Right ventricle myocardium inferior (tissue), 1 donor: ENCODE data around the gene TRAK1. TPM values are rescaled to one million over a fixed set of nuclear protein-coding genes. Genes with fewer than 3 reads are reported as not detected.

Experiments
- ATAC-seq: fragments of 200-7000 bp; cut with Tn5 transposase; one replicate; pipeline ENCODE4 v1.9.1; 2020; ENCODE audit warnings: mild to moderate bottlenecking, moderate library complexity
- DNase-seq: peaks from one replicate; pipeline ENCODE4 v3.0.0; 2021; ENCODE audit errors: missing footprints
- intact Hi-C: fragments of 100-400 bp; cut with DNase I; formaldehyde crosslinking; loops from one replicate; pipeline ENCODE4 v1.11.0; 2022
- total RNA-seq: library from RNA; stranded (reverse); fragmentation: NEBNext Ultra II Directional; extraction: Animal tissue kit (Norgen Biotek cat#: 25700); gene quantifications from one replicate; pipeline ENCODE4 v1.2.1, GENCODE V29; 2021
- donor health status: DM: no; HTN: yes; CAD: no; lungs with severe emphysema.

TRAK1 gene
- total RNA-seq, 1 donor from 2014 or later = 267 TPM

DNA sequence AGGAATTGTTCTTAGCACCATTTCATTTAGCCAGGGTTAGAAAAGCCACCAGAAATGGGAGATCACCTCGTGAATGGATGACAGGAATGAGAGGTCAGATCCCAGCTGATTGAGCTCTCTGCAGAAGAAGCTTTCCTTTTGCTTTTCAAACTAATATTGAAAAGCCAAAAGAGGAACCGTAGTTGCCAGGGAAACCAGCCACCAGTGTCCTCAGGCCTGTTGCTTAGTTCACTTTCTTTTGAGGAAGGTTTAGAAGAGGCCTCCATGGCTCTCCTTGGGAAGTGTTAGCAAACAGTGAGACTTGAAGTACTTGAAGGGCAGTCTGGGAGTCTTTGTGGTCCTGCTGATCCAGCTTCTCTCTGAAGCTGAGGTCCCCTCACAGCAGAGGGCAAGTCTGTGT is 182.2 kb downstream of the TRAK1 start:
- DNase-seq (no peak), ATAC-seq (no peak)
- intact Hi-C loops = no loop called here

DNA sequence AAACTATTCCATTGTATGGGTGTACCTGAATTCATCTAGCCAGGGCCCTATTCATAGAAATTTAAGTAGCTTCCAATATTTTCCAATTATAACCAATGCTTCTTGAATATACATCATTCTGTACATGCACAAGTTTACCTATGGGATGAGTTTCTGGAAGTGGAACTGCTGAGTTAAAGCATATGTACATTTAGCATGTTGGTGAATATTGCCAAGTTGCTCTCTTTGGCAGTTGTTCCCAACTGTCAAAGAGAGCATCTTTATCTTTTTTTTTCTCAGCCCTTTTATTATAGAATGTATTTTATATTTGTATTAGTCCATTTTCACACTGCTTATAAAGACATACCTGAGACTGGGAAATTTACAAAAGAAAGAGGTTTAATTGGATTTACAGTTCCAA is 183.1 kb downstream of the TRAK1 start:
- ATAC-seq (no peak), DNase-seq (no peak)

DNA sequence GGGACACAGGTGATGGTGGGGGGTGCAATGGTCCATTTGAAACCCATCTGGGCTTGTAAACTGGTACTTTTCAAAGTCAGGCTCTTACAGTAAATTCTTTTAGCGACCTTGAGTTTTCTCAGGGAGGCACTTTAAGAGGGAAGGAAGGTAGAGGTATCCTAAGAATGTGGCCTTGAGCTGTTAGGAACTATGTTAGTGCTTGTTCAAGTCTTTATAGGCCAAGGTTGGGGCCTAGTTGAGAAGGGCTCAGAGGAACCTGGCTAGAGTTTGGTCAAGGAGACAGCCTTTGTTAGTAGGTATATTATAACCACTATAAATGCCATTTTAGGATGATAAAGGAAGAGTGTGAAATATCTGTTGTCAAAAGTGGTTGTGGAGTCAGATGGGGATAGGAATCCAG is 184.1 kb downstream of the TRAK1 start:
- intact Hi-C loops = no loop called here
- no peak for DNase-seq
- ATAC-seq = no peak

More for the DNA sequence above, 183.1 kb downstream of the TRAK1 start:
- intact Hi-C loops = no loop called here

Other genes starting within 250 kb of the TRAK1 start
- gene ULK4, start 129.3 kb upstream of the TRAK1 start, total RNA-seq = 4.6 TPM
- not detected for gene CCK, start 174.8 kb downstream of the TRAK1 start, total RNA-seq